Thyroid gland (tissue), 4 donors: ENCODE results near the gene IGFBP7. TPM values are rescaled to one million over a fixed set of nuclear protein-coding genes. Genes with fewer than 3 reads are reported as not detected.

Source experiments
- DNase-seq, 2 donors: peaks; one replicate each; pipeline ENCODE4 v3.0.0-alpha.2; 2019
- H3K27ac ChIP-seq, 3 donors: fragments of 200-600 bp; sonication (generic); 1 replicate in 2 of 3; 2 replicates in 1 of 3; pipeline ENCODE4 v1.5.1; 2016 to 2019; ENCODE audit warnings: mild to moderate bottlenecking in 1 of 3, moderate library complexity in 1 of 3
- H3K27me3 ChIP-seq: fragments of 200-600 bp; sonication (generic); one replicate; pipeline ENCODE4 v1.5.1; 2019
- H3K36me3 ChIP-seq, 2 donors: fragments of 200-600 bp; sonication (generic); one replicate each; pipeline ENCODE4 v1.5.1; 2016 to 2019
- H3K4me1 ChIP-seq, 2 donors: fragments of 200-600 bp; sonication (generic); one replicate each; pipeline ENCODE4 v1.5.1; 2017 to 2019
- H3K4me3 ChIP-seq, 3 donors: fragments of 200-600 bp; sonication (generic); replicated peaks in 1 of 3; 1 replicate in 2 of 3; 2 replicates in 1 of 3; pipeline ENCODE4 v1.5.1; 2016; ENCODE audit warnings: mild to moderate bottlenecking in 1 of 3
- H3K9me3 ChIP-seq: fragments of 200-600 bp; sonication (generic); one replicate; pipeline ENCODE4 v1.5.1; 2017
- POLR2A ChIP-seq, 2 donors: fragments of 450-650 bp; IDR thresholded peaks; one replicate each; pipeline ENCODE4 v1.6.1; 2017; ENCODE audit warnings: antibody characterized with exemption in 2 of 2, mild to moderate bottlenecking in 2 of 2, moderate library complexity in 1 of 2
- WGBS, 2 donors: methylation state at CpG; one replicate each; pipeline ENCODE4 v1.1.5; 2017; 5-methylcytosine and 5-hydroxymethylcytosine counted together
- intact Hi-C: fragments of 100-400 bp; cut with DNase I; formaldehyde crosslinking; loops from one replicate; pipeline ENCODE4 v1.15.1; 2023
- total RNA-seq, 4 donors: library from RNA; depleted of rRNA; stranded (reverse); fragments of >200 nt; gene quantifications; one replicate each; pipeline ENCODE4 v1.2.3, GENCODE V29; 2016
- TF ChIP-seq, protein P1 (sequence below), 6 experiments: fragments of 200-600 bp in 3 of 6; fragments of 450-650 bp in 3 of 6; sonication (generic) in 3 of 6; IDR thresholded peaks; one replicate each; pipeline ENCODE4 v1.5.1; 2016 to 2019; ENCODE audit warnings: antibody characterized with exemption in 6 of 6, mild to moderate bottlenecking in 2 of 6, inconsistent platforms in 1 of 6, moderate library complexity in 1 of 6

IGFBP7 gene
- total RNA-seq, 4 donors from 2014 or later: 660 to 2,581 (median 1,387) TPM

DNA sequence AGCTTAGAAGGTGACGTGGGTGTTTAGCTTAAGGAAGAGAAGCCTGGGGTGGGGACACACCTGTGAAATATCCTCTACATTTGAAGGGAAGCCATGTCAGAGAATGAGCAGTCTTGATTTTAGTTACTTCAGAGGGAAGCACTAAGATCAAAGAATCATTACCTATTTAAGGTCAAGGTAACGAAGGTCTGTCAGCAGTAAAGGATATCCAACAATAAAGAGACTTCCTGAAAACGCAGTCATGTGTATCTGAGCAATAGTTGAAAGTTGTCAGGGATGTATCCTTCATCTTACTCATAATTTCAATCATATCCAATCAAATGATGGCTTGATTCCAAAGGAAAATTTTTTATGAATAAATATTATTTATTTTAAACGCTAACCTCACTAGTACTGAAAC is 33.5 kb downstream of the IGFBP7 start:
- DNase-seq: no peak
- H3K36me3 ChIP-seq: no peaks in the 10 kb centered on the region
- 57 to 65% methylated on average over 4 of the region's 4 CpGs for WGBS, 2 donors
- H3K27ac ChIP-seq: peak overlapping the region in 2 of 3 donors; percentile 26 to 44
- H3K9me3 ChIP-seq: no peaks in the 10 kb centered on the region
- intact Hi-C loops: no loop called here
- no peak overlapping the region for H3K4me3 ChIP-seq
- TF ChIP-seq, protein P1, sequence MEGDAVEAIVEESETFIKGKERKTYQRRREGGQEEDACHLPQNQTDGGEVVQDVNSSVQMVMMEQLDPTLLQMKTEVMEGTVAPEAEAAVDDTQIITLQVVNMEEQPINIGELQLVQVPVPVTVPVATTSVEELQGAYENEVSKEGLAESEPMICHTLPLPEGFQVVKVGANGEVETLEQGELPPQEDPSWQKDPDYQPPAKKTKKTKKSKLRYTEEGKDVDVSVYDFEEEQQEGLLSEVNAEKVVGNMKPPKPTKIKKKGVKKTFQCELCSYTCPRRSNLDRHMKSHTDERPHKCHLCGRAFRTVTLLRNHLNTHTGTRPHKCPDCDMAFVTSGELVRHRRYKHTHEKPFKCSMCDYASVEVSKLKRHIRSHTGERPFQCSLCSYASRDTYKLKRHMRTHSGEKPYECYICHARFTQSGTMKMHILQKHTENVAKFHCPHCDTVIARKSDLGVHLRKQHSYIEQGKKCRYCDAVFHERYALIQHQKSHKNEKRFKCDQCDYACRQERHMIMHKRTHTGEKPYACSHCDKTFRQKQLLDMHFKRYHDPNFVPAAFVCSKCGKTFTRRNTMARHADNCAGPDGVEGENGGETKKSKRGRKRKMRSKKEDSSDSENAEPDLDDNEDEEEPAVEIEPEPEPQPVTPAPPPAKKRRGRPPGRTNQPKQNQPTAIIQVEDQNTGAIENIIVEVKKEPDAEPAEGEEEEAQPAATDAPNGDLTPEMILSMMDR (IDR thresholded peaks at IDR 0.05): no peak
- TF ChIP-seq POLR2A (IDR thresholded peaks at IDR 0.05): no peak
- peaks cover 42 to 65% of the 10 kb centered on the region in 2 donors for H3K4me1 ChIP-seq
- H3K27me3 ChIP-seq: no peaks in the 10 kb centered on the region

DNA sequence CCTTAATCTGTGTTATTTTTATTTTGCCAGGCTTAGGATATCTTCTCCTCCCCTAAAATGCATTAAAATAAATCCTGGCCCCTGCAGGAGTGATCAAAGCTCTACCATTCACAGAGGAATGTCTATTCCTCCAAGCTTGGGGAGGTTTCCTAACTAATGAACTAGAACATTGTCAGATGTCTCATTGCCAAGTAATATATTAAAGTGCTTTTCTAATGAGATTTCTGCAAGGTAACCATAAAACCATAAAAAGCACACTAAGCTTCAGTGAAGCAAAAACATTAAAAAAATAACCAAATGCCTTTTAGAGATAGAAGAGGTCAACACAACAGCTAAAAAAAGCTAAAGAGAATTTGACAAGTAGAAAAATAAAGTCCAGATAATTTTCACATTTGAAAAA is 34.8 kb downstream of the IGFBP7 start:
- intact Hi-C loops: no loop called here
- peaks cover 42 to 56% of the 10 kb centered on the region in 2 donors for H3K4me1 ChIP-seq
- TF ChIP-seq, protein P1 (IDR thresholded peaks at IDR 0.05): no peak
- no peak for TF ChIP-seq POLR2A (IDR thresholded peaks at IDR 0.05)
- H3K4me3 ChIP-seq: no peak overlapping the region
- H3K9me3 ChIP-seq: no peaks in the 10 kb centered on the region
- no peak for DNase-seq
- no peaks in the 10 kb centered on the region for H3K27me3 ChIP-seq
- H3K27ac ChIP-seq: peak overlapping the region in 2 of 3 donors; percentile 26 to 44
- H3K36me3 ChIP-seq: no peaks in the 10 kb centered on the region

DNA sequence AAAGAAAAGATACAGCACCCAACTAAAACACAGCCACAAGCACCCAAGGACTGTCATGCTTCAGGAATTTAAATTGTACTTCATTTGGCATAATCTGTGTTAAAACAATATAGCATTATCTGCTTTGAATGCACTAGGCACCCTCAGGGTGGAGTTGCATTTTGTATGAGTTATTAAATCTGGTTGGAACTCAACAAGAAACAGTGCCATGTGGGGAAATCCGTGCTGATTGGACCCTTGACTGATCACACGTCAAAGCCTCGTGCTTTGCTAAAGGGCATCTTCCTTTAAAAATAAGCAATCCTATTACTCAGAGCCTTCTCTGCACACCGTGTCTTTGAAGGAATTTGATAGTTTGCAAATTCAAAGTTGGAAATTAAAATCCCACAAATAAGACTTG is 35.4 kb downstream of the IGFBP7 start:
- H3K9me3 ChIP-seq: no peaks in the 10 kb centered on the region
- H3K36me3 ChIP-seq: no peaks in the 10 kb centered on the region
- H3K27ac ChIP-seq: peak overlapping the region in 2 of 3 donors; percentile 26 to 44
- 21 to 28% methylated on average over 4 of the region's 4 CpGs for WGBS, 2 donors
- TF ChIP-seq, protein P1 (IDR thresholded peaks at IDR 0.05): no peak
- TF ChIP-seq POLR2A (IDR thresholded peaks at IDR 0.05): no peak
- intact Hi-C loops: no loop called here
- H3K4me3 ChIP-seq: no peak overlapping the region
- peaks cover 42 to 50% of the 10 kb centered on the region in 2 donors for H3K4me1 ChIP-seq
- DNase-seq: no peak
- no peaks in the 10 kb centered on the region for H3K27me3 ChIP-seq

DNA sequence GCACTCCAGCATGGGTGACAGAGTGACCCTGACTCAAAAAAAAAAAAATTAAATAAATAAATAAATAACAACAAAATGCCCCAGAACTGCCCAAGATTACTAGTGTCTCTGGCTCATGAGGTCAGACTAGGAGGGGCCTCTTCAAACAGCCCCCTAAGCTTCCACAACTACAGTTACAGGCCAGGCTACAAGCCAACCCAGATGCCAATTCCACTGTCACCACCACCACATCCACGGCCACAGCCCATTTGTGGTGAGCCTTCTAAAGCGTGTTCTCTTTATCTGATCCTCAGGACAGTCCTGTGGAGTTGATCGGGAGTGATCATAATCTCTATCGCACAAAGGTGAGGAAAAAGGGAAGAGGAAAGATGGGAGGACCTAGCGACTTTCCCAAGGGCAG is 36.6 kb downstream of the IGFBP7 start:
- TF ChIP-seq POLR2A (IDR thresholded peaks at IDR 0.05): no peak
- TF ChIP-seq, protein P1 (IDR thresholded peaks at IDR 0.05): no peak
- WGBS, 2 donors: 76 to 84% methylated on average over 5 of the region's 5 CpGs
- DNase-seq: no peak
- intact Hi-C loops: no loop called here
- Histone ChIP-seq H3K27me3 (no peaks in the 10 kb centered on the region), H3K36me3 (no peaks in the 10 kb centered on the region), H3K27ac (no peak overlapping the region), H3K4me1 (peaks cover 32 to 39% of the 10 kb centered on the region in 2 donors), H3K9me3 (no peaks in the 10 kb centered on the region), H3K4me3 (no peak overlapping the region)

DNA sequence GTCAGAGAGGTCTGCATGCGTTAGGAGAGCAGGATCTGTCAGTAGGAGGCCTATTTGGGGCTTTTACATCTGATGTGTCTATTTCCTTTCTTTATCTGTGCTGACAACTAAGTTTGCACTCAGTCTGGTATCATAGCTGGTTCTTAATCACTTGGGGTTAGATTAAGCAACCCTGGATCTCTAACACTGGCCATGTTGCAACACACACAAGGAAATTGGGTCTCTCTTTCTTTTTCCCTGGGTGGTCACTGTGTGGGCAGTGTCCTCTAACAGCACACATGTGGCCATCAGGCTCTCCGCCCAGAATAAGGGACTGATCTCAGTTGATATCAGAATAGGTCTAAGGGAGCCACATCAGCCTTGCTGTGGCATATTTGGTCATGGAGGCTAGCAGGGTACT is 38.9 kb downstream of the IGFBP7 start:
- no peaks in the 10 kb centered on the region for H3K27me3 ChIP-seq
- no peaks in the 10 kb centered on the region for H3K36me3 ChIP-seq
- H3K4me1 ChIP-seq: peaks cover 20 to 27% of the 10 kb centered on the region in 2 donors
- peak overlapping the region in 1 of 3 donors; percentile 24 for H3K27ac ChIP-seq
- WGBS, 2 donors: 30 to 50% methylated on average over 2 of the region's 2 CpGs
- DNase-seq: peak in 1 of 2 donors; percentile 7
- TF ChIP-seq POLR2A (IDR thresholded peaks at IDR 0.05): no peak
- TF ChIP-seq, protein P1 (IDR thresholded peaks at IDR 0.05): no peak
- no peaks in the 10 kb centered on the region for H3K9me3 ChIP-seq
- intact Hi-C loops: no loop called here
- H3K4me3 ChIP-seq: no peak overlapping the region
